ENCODE results near the gene TMEM170A.
"Not testable (repeated sequence)": the region's sequence is repeated elsewhere in the genome, so short reads cannot be mapped to it uniquely, and the experiment has no call there.

DNA sequence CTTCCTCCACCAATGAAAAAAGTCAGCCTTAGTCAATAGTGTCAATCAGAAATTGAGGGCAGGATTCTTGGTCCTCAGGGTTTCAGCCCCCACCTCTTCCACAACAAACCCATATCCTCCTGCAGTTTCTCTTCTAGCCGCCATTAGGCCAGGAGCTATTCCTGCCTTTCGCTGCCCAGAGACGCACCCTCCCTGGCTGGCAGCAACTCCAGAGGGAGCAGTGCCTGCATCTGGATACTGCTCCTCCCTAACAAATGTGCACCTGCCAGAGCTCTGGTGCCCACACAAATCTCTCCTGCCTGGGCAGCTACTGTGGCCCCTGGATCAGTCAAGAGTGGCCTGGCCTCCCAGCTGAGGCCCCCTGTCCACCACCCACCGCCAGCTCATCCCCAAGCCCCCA lies 8.0 kb downstream of the TMEM170A start:
- TF ChIP-seq, protein P1, sequence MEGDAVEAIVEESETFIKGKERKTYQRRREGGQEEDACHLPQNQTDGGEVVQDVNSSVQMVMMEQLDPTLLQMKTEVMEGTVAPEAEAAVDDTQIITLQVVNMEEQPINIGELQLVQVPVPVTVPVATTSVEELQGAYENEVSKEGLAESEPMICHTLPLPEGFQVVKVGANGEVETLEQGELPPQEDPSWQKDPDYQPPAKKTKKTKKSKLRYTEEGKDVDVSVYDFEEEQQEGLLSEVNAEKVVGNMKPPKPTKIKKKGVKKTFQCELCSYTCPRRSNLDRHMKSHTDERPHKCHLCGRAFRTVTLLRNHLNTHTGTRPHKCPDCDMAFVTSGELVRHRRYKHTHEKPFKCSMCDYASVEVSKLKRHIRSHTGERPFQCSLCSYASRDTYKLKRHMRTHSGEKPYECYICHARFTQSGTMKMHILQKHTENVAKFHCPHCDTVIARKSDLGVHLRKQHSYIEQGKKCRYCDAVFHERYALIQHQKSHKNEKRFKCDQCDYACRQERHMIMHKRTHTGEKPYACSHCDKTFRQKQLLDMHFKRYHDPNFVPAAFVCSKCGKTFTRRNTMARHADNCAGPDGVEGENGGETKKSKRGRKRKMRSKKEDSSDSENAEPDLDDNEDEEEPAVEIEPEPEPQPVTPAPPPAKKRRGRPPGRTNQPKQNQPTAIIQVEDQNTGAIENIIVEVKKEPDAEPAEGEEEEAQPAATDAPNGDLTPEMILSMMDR (IDR thresholded peaks at IDR 0.05; ENCODE audit: low read length): not testable (repeated sequence)
- TF ChIP-seq EZH2 (IDR thresholded peaks at IDR 0.05; ENCODE audit: borderline replicate concordance, low read length): not testable (repeated sequence)

Measured in OCI-LY1 (cell line).